Ovary (tissue), 9 donors: ENCODE measurements around the gene NELL1. TPM values are rescaled to one million over a fixed set of nuclear protein-coding genes. Genes with fewer than 3 reads are reported as not detected.

Experiments used
- DNase-seq, 5 donors: peaks; one replicate each; pipeline ENCODE4 v3.0.0-alpha.2; 2019 to 2020
- H3K27ac ChIP-seq, 2 donors: fragments of 200-600 bp; one replicate each; pipeline versions ENCODE4 v1.5.1 to v1.8.0; 2019 to 2022
- H3K27me3 ChIP-seq: fragments of 200-600 bp; one replicate; pipeline ENCODE4 v1.8.0; 2022
- H3K36me3 ChIP-seq: fragments of 200-600 bp; sonication (generic); one replicate; pipeline ENCODE4 v1.5.1; 2019
- H3K4me1 ChIP-seq: one replicate; pipeline ENCODE4 v1.8.1; 2013; ENCODE audit warnings: mild to moderate bottlenecking, moderate library complexity; ENCODE audit not compliant: insufficient read depth
- H3K4me3 ChIP-seq: fragments of 200-600 bp; sonication (generic); one replicate; pipeline ENCODE4 v1.5.1; 2017
- H3K9me3 ChIP-seq, 2 donors: fragments of 200-600 bp in 1 of 2; sonication (generic) in 1 of 2; one replicate each; pipeline versions ENCODE4 v1.5.1 to v1.8.1; 2013 to 2019; ENCODE audit warnings: mild to moderate bottlenecking in 1 of 2, moderate library complexity in 1 of 2
- CTCF ChIP-seq, 3 donors: fragments of 450-650 bp in 2 of 3; fragments of 200-600 bp in 1 of 3; IDR thresholded peaks; one replicate each; pipeline versions ENCODE4 v1.5.1 to v1.8.0; 2016 to 2022; ENCODE audit warnings: antibody characterized with exemption in 3 of 3, mild to moderate bottlenecking in 1 of 3
- EP300 ChIP-seq: sonication (generic); formaldehyde crosslinking; IDR thresholded peaks from one replicate; pipeline ENCODE4 v1.6.1; 2017; ENCODE audit warnings: antibody characterized with exemption
- POLR2A ChIP-seq: fragments of 450-650 bp; IDR thresholded peaks from one replicate; pipeline ENCODE4 v1.6.1; 2017; ENCODE audit warnings: antibody characterized with exemption, mild to moderate bottlenecking, moderate library complexity
- WGBS, 3 donors: extraction: QIAGEN DNeasy Blood & Tissue Kit in 1 of 3; methylation state at CpG; one replicate each; pipeline versions ENCODE4 v1.1.5 to v1.1.7; 2013 to 2017; 5-methylcytosine and 5-hydroxymethylcytosine counted together
- intact Hi-C, 4 donors: fragments of 100-400 bp; cut with DNase I; formaldehyde crosslinking; loops; one replicate each; pipeline versions ENCODE4 v1.11.0 to v1.15.1; 2022 to 2023
- polyA plus RNA-seq, 2 donors: library from polyadenylated mRNA; stranded (reverse); fragments of 200-250 nt in 1 of 2; fragments of 350-450 nt in 1 of 2; fragmentation: Illumina TruSeq in 1 of 2; extraction: RNeasy Lipid Tissue Mini Kit (QIAGEN cat#74804) in 1 of 2; gene quantifications; one replicate each; pipeline ENCODE4 v1.2.3, GENCODE V29; 2013 to 2014
- total RNA-seq, 7 donors: library from RNA; depleted of rRNA in 2 of 7; stranded (reverse); fragments of >200 nt in 2 of 7; fragmentation: NEBNext Ultra II Directional in 3 of 7; extraction: Animal tissue kit (Norgen Biotek cat#: 25700) in 3 of 7; gene quantifications; one replicate each; pipeline versions ENCODE4 v1.1.0 to v1.2.4, GENCODE V29; 2016 to 2023
- donor health status: DM: no; HTN: no; CAD: no; lungs with moderate emphysema.
- donor health status: DM: no; HTN: no; CAD: no.
- donor health status: Bipolar disorder and iron deficiency.
- donor health status: DM: yes; HTN: yes; CAD: no.
- donor health status: DM: no; HTN: no; CAD: no.
- donor health status: DM: yes; HTN: yes; CAD: no.

NELL1 gene
- total and polyA plus RNA-seq, 9 donors: 0.21 to 0.43 (median 0.36) TPM; not detected in 5

- intact Hi-C loops: no loop called here
- H3K36me3 ChIP-seq: no peaks in the 10 kb centered on the region
- no peak overlapping the region for H3K27ac ChIP-seq
- no peak overlapping the region for H3K4me3 ChIP-seq
- H3K27me3 ChIP-seq: no peaks in the 10 kb centered on the region
- H3K9me3 ChIP-seq: no peaks in the 10 kb centered on the region
- 31 to 38% (median 31%) methylated on average over 4 of the region's 4 CpGs for WGBS, 3 donors
- H3K4me1 ChIP-seq: no peaks in the 10 kb centered on the region
- TF ChIP-seq POLR2A (no peak), CTCF (IDR thresholded peaks at IDR 0.05) (no peak), EP300 (no peak)
- no peak for DNase-seq
These were observed 257.6 kb downstream of the NELL1 start for GRCh38 chr11:20926799-20927540.

GRCh38 chr11:20931029-20931428, 261.6 kb downstream of the NELL1 start:
- no peak for DNase-seq
- no peaks in the 10 kb centered on the region for H3K4me1 ChIP-seq
- H3K4me3 ChIP-seq: no peak overlapping the region
- TF ChIP-seq POLR2A (no peak), CTCF (IDR thresholded peaks at IDR 0.05) (no peak), EP300 (no peak)
- intact Hi-C loops: no loop called here
- H3K9me3 ChIP-seq: no peaks in the 10 kb centered on the region
- WGBS, 3 donors: 63 to 79% (median 65%) methylated on average over 3 of the region's 3 CpGs
- H3K27me3 ChIP-seq: no peaks in the 10 kb centered on the region
- H3K36me3 ChIP-seq: no peaks in the 10 kb centered on the region
- no peak overlapping the region for H3K27ac ChIP-seq

GRCh38 chr11:20933086-20933485, 263.7 kb downstream of the NELL1 start:
- DNase-seq: no peak
- WGBS, 3 donors: 64 to 75% (median 74%) methylated on average over 3 of the region's 3 CpGs
- TF ChIP-seq CTCF (IDR thresholded peaks at IDR 0.05) (no peak), EP300 (no peak), POLR2A (no peak)
- Histone ChIP-seq H3K27me3 (no peaks in the 10 kb centered on the region), H3K27ac (no peak overlapping the region), H3K4me1 (no peaks in the 10 kb centered on the region), H3K4me3 (no peak overlapping the region), H3K9me3 (no peaks in the 10 kb centered on the region), H3K36me3 (no peaks in the 10 kb centered on the region)
- intact Hi-C loops: no loop called here

- H3K27ac ChIP-seq: no peak overlapping the region
- intact Hi-C loops: no loop called here
- TF ChIP-seq POLR2A: no peak
- TF ChIP-seq EP300: no peak
- TF ChIP-seq CTCF (IDR thresholded peaks at IDR 0.05): no peak
- H3K9me3 ChIP-seq: no peaks in the 10 kb centered on the region
- DNase-seq: no peak
- no peak overlapping the region for H3K4me3 ChIP-seq
- no peaks in the 10 kb centered on the region for H3K27me3 ChIP-seq
- no peaks in the 10 kb centered on the region for H3K4me1 ChIP-seq
- WGBS, 3 donors: 62 to 69% (median 65%) methylated on average over 3 of the region's 3 CpGs
- no peaks in the 10 kb centered on the region for H3K36me3 ChIP-seq
These were observed 264.6 kb downstream of the NELL1 start for GRCh38 chr11:20933958-20934357.
